Smooth muscle cell (in vitro differentiated cells): ENCODE data around the gene ASL. TPM values are rescaled to one million over a fixed set of nuclear protein-coding genes. Genes with fewer than 3 reads are reported as not detected.
A peak's percentile ranks its signal among the peaks of the same experiment; 100 is the strongest.
"Not testable (repeated sequence)": the region's sequence is repeated elsewhere in the genome, so short reads cannot be mapped to it uniquely, and the experiment has no call there.

ENCODE experiments used
- DNase-seq: peaks from one replicate; lab custom pipeline; 2025; ENCODE audit not compliant: unreplicated experiment; lab: John Stamatoyannopoulos, UW
- H2AFZ ChIP-seq: fragments of 200-600 bp; sonication (generic); 2 replicates; pipeline ENCODE4 v1.6.0; 2016; ENCODE audit warnings: antibody characterized with exemption, low read depth, mild to moderate bottlenecking
- H3F3A ChIP-seq: fragments of 200-600 bp; sonication (generic); 2 replicates; pipeline ENCODE4 v1.6.0; 2017; ENCODE audit warnings: antibody characterized with exemption, low read depth
- H3K27ac ChIP-seq: fragments of 200-600 bp; sonication (generic); 2 replicates; pipeline ENCODE4 v1.5.1; 2016; ENCODE audit warnings: low read depth, mild to moderate bottlenecking
- H3K27me3 ChIP-seq: fragments of 200-600 bp; sonication (generic); 2 replicates; pipeline ENCODE4 v1.6.1; 2016; ENCODE audit warnings: low read depth, mild to moderate bottlenecking
- H3K36me3 ChIP-seq: fragments of 200-600 bp; sonication (generic); 2 replicates; pipeline ENCODE4 v1.5.1; 2016; ENCODE audit warnings: low read depth
- H3K4me1 ChIP-seq: fragments of 200-600 bp; sonication (generic); 2 replicates; pipeline ENCODE4 v1.5.1; 2016; ENCODE audit warnings: low read depth
- H3K4me2 ChIP-seq: fragments of 200-600 bp; sonication (generic); 2 replicates; pipeline ENCODE4 v1.6.0; 2016; ENCODE audit warnings: mild to moderate bottlenecking
- H3K4me3 ChIP-seq: fragments of 200-600 bp; sonication (generic); 2 replicates; pipeline ENCODE4 v1.5.1; 2016; ENCODE audit warnings: mild to moderate bottlenecking
- H3K79me2 ChIP-seq: fragments of 200-600 bp; sonication (generic); 2 replicates; pipeline ENCODE4 v1.6.0; 2016; ENCODE audit warnings: low read depth, mild to moderate bottlenecking
- H3K9ac ChIP-seq: fragments of 200-600 bp; sonication (generic); 2 replicates; pipeline ENCODE4 v1.6.0; 2016; ENCODE audit warnings: low read depth
- H3K9me3 ChIP-seq: fragments of 200-600 bp; sonication (generic); replicated peaks from 2 replicates; pipeline ENCODE4 v1.5.1; 2016; ENCODE audit warnings: low read depth
- H4K20me1 ChIP-seq: fragments of 200-600 bp; sonication (generic); 2 replicates; pipeline ENCODE4 v1.6.0; 2016; ENCODE audit warnings: low read depth
- CTCF ChIP-seq: fragments of 200-600 bp; sonication (generic); IDR thresholded peaks from 2 replicates; pipeline ENCODE4 v1.5.1; 2017; ENCODE audit warnings: borderline replicate concordance, mild to moderate bottlenecking, antibody characterized with exemption; ENCODE audit not compliant: insufficient read depth, poor library complexity, severe bottlenecking
- WGBS: methylation state at CpG from one replicate; pipeline ENCODE4 v1.1.7; 2016; ENCODE audit warnings: low lambda C conversion rate; 5-methylcytosine and 5-hydroxymethylcytosine counted together
- polyA plus RNA-seq: library from polyadenylated mRNA; unstranded; fragments of >200 nt; fragmentation: Nextera tagmentation; extraction: Ambion mirVana; gene quantifications from 2 replicates; pipeline ENCODE4 v1.2.1, GENCODE V29; 2016
- total RNA-seq: library from RNA; depleted of rRNA; stranded (reverse); fragments of >200 nt; gene quantifications from 2 replicates; pipeline ENCODE4 v1.2.3, GENCODE V29; 2014

The ASL gene
- total RNA-seq (12.3 and 12.4 TPM in 2 replicates), polyA plus RNA-seq (26.1 and 31.5 TPM in 2 replicates)

- no peak for TF ChIP-seq CTCF
- Histone ChIP-seq H2AFZ (peak within 1 kb of the TSS; percentile 91), H3K4me3 (peak within 1 kb of the TSS; percentile 90), H3K4me1 (peaks cover 5% of the 10 kb centered on the region), H3K36me3 (no peaks in the 10 kb centered on the region), H4K20me1 (no peaks in the 10 kb centered on the region), H3K79me2 (peaks cover 11% of the 10 kb centered on the region), H3K9ac (peak within 1 kb of the TSS; percentile 71), H3F3A (no peaks in the 10 kb centered on the region), H3K4me2 (peak within 1 kb of the TSS; percentile 97), H3K27me3 (no peaks in the 10 kb centered on the region), H3K9me3 (no peaks in the 10 kb centered on the region), H3K27ac (no peak within 1 kb of the TSS)
- peak; percentile 74 for DNase-seq
- 1% methylated on average over 42 of the region's 67 CpGs for WGBS
These were observed at the start of gene ASL for GRCh38 chr7:66075590-66076461. TSS of gene ASL (plus strand) at chr7:66075819. CDS start at chr7:66076082, 263 bp downstream.

- not testable (repeated sequence) for H3K4me1 ChIP-seq, H3K27me3 ChIP-seq, H3K36me3 ChIP-seq, H3K4me3 ChIP-seq, H3K79me2 ChIP-seq, H3K9me3 ChIP-seq, H4K20me1 ChIP-seq, H3K4me2 ChIP-seq, DNase-seq, H3K27ac ChIP-seq, H2AFZ ChIP-seq, H3K9ac ChIP-seq, H3F3A ChIP-seq
- WGBS, result 85% methylated on average over 3 of the region's 3 CpGs
These were observed 47.3 kb upstream of the ASL start for GRCh38 chr7:66028342-66028741.

GRCh38 chr7:66033471-66034385 is 41.9 kb upstream of the ASL start:
- H2AFZ ChIP-seq, result no peak overlapping the region
- H3K27ac ChIP-seq, result no peak overlapping the region
- H3K4me1 ChIP-seq, result no peaks in the 10 kb centered on the region
- H3K79me2 ChIP-seq, result no peaks in the 10 kb centered on the region
- H4K20me1 ChIP-seq, result no peaks in the 10 kb centered on the region
- DNase-seq, result no peak
- TF ChIP-seq CTCF, result no peak
- H3K9me3 ChIP-seq, result no peaks in the 10 kb centered on the region
- no peaks in the 10 kb centered on the region for H3K36me3 ChIP-seq
- H3K27me3 ChIP-seq, result no peaks in the 10 kb centered on the region
- H3K4me3 ChIP-seq, result no peak overlapping the region
- H3F3A ChIP-seq, result no peaks in the 10 kb centered on the region
- no peak overlapping the region for H3K9ac ChIP-seq
- WGBS, result 87% methylated on average over 7 of the region's 7 CpGs
- H3K4me2 ChIP-seq, result no peak overlapping the region

- H3K4me2 ChIP-seq, H3K9ac ChIP-seq, H4K20me1 ChIP-seq, H3K27me3 ChIP-seq, H3F3A ChIP-seq, H3K36me3 ChIP-seq, H3K9me3 ChIP-seq, H3K4me3 ChIP-seq, H3K4me1 ChIP-seq, H3K79me2 ChIP-seq, H3K27ac ChIP-seq, H2AFZ ChIP-seq, DNase-seq: not testable (repeated sequence)
- WGBS, result 50% methylated on average over 1 of the region's 1 CpG
These were observed 41.1 kb upstream of the ASL start for GRCh38 chr7:66034436-66035010.
